ENCODE measurements around the gene KRTAP3-3.

- TF ChIP-seq, protein P1, sequence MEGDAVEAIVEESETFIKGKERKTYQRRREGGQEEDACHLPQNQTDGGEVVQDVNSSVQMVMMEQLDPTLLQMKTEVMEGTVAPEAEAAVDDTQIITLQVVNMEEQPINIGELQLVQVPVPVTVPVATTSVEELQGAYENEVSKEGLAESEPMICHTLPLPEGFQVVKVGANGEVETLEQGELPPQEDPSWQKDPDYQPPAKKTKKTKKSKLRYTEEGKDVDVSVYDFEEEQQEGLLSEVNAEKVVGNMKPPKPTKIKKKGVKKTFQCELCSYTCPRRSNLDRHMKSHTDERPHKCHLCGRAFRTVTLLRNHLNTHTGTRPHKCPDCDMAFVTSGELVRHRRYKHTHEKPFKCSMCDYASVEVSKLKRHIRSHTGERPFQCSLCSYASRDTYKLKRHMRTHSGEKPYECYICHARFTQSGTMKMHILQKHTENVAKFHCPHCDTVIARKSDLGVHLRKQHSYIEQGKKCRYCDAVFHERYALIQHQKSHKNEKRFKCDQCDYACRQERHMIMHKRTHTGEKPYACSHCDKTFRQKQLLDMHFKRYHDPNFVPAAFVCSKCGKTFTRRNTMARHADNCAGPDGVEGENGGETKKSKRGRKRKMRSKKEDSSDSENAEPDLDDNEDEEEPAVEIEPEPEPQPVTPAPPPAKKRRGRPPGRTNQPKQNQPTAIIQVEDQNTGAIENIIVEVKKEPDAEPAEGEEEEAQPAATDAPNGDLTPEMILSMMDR (IDR thresholded peaks at IDR 0.05) = no peak
- TF ChIP-seq ZFX (IDR thresholded peaks at IDR 0.05; ENCODE audit: borderline replicate concordance) = no peak
Measured at GRCh38 chr17:41009936-41010335, 16.0 kb upstream of the KRTAP3-3 start.

Measured in 22Rv1 (cell line).